LHCN-M2 (cell line): ENCODE results near the gene FMNL2. TPM values are rescaled to one million over a fixed set of nuclear protein-coding genes. Genes with fewer than 3 reads are reported as not detected.
A peak's percentile ranks its signal among the peaks of the same experiment; 100 is the strongest.

ENCODE experiments used
- DNase-seq: peaks from one replicate; pipeline ENCODE4 v3.0.0-alpha.2; 2012; ENCODE audit warnings: low read depth
- total RNA-seq: library from RNA; depleted of rRNA; stranded (reverse); fragments of >200 nt; gene quantifications from 2 replicates; pipeline ENCODE4 v1.2.3, GENCODE V29; 2014

FMNL2 gene
- total RNA-seq, 1 experiment from 2014 or later: 11.6 TPM

DNA sequence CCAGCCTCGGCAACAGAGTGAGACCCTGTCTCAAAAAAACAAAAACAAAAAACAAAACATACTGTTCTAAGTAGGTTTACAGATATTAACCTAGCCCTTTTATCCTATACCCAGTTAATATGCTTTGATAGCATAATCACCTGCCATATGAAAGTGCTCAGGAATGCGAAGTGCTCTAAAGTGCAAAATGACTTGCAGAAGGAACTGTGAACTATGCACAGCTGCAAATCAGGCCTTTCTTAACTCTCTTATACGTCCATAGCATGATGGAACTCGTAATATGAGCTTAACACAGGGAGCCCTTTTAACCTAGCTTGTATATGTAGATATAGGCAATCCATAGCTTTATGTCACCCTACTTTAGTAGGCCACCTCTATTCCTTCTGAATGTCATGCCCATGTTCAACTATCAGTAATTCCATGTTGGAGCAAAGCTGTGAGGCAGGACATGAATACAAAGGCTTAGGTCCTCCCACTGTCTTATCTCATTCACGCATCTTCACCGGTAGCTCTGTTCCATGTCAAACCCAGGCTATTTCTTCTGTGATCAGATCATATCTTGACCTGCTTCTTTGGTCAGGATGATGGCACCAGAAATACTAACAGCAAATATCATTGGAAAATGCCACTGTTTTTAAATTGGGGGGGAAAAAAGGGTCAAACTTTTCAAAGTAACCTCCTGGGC lies 309.4 kb downstream of the FMNL2 start:
- DNase-seq: no peak

GRCh38 chr2:152646264-152646663 lies 311.3 kb downstream of the FMNL2 start:
- DNase-seq: no peak

- peak; percentile 71 for DNase-seq
Measured at GRCh38 chr2:152646775-152647174, 311.8 kb downstream of the FMNL2 start.

GRCh38 chr2:152647552-152647951 lies 312.6 kb downstream of the FMNL2 start:
- peak; percentile 11 for DNase-seq

DNA sequence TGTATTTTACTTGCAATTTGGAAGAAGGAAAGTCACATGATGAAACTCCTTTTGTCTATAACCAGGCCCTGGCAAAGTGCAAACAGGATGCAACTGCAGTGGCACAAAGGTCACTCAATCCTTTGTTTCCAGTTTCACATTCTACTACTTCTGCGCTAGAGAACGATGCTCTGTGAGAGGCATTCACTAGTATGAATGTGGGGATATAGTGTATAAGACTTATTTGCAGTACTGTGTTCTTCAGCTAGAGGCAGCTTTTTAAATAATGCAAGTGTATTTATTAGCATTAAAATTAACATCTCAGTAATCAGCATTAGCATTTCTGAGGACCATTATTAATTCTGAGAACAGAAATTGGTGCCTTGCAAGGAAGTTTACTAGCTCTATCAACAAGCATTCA lies 313.4 kb downstream of the FMNL2 start:
- DNase-seq: peak; percentile 10

DNA sequence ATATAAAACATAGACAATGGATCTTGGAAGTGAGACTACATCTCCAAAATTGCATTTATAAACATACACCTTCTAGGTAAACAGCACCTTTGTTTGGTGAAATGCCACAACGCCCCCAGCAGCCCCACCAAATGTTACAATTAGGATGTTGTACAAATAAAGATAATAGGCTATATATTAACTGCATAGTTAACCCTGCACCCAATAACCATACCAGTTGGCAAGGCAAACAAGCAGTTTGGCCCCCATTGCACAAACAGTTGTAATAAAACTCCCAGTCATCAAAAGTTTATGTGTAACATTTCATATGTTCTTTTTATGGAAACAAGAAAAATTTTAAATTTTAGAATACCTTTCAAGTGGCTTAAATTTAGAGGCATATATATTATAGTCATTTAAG lies 315.0 kb downstream of the FMNL2 start:
- DNase-seq: no peak

- no peak for DNase-seq
Measured at GRCh38 chr2:152650768-152651371, 315.9 kb downstream of the FMNL2 start.

DNA sequence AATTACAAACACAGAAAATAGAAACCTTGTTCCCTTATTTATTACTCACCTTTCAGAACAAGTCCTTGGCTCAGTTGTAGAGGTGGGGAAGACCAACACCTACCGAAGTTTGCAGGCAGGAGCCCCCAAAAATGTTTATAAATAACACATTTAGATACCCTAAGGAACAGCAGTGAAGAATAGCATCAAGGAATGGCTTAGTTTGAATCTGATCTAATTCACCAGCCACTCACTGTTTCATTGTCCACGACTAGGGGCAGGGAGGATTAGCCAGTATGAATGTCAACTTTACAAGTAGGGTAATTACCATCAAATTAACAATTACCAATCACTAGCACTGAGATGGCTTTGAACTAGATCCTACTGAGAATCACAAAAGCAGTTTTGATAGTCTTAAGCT lies 316.9 kb downstream of the FMNL2 start:
- DNase-seq: no peak

DNA sequence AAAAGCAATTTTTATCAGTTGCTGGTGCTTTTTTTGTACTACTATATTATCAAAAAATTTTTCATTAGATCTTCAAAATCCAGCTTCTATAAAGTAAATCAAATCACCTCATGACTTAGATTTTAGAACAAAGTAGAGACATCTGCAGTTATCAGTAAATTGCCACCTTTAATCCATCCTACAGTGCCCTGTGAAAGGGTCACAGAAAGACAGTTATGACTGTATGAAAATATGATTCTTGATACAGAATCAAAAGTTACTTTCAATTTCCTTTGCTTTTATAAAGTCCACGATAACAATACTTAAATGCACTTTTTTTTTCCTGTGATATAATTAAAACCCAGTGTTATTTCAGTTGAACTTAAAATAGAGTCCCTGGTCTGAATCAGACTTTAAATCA lies 320.9 kb downstream of the FMNL2 start:
- no peak for DNase-seq

GRCh38 chr2:152657043-152657442 lies 322.1 kb downstream of the FMNL2 start:
- DNase-seq: no peak

DNA sequence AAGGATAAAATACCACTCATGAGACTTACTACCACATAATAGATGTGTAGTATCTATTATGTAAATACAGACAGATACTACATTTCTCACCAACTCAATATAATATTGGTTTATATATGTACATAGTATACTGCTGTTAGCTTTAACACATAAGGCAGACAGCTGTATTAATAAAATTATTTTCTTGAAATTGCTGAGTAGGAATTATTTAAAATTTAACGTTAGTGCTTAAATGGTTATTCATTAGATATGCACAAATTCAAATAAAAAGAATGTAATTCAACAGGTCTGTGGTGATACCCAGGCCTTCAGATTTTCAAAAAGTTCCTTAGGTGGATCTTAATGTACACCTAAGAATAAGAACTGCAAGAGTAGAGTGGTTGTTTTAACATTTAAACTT lies 323.2 kb downstream of the FMNL2 start:
- no peak for DNase-seq

GRCh38 chr2:152661076-152661475 lies 326.1 kb downstream of the FMNL2 start:
- DNase-seq: no peak

DNA sequence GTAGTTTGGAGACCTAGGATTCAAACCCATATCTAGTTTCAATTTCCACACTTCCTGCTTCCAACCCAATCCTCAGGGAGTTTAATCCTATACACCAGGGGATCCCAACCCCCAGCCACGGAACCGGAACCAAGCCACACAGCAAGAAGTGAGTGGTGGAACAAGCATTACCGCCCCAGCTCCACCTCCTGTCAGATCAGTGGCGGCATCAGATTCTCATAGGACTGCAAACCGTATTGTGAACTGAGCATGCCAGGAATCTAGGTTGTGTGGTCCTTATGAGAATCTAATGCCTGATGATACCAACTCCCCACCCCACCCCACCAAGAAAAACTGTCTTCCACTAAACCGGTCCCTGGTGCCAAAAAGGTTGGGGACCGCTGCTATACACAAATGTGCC lies 329.8 kb downstream of the FMNL2 start:
- no peak for DNase-seq

GRCh38 chr2:152674334-152674733 lies 339.4 kb downstream of the FMNL2 start:
- DNase-seq: no peak

DNA sequence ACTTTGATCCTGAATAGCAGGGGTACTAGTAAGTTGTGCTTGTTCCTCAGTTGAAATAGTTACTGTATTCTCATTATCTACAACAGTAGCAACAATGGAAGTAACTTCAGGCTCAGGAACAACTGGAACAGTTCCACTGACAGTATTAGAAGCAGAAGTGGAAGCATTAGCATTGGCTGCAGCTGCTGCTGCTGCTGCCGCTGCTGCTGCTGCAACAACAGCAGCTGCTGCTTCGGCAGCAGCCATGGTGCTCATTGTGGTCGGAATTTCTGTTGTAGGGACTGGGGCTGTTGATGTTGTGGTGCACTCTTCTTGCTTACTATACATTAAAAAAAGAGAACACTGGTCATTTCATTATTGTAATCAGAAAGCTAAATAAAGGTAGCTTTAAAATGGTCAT lies 341.5 kb downstream of the FMNL2 start:
- DNase-seq: peak; percentile 73

GRCh38 chr2:152678808-152679207 lies 343.8 kb downstream of the FMNL2 start:
- no peak for DNase-seq

DNA sequence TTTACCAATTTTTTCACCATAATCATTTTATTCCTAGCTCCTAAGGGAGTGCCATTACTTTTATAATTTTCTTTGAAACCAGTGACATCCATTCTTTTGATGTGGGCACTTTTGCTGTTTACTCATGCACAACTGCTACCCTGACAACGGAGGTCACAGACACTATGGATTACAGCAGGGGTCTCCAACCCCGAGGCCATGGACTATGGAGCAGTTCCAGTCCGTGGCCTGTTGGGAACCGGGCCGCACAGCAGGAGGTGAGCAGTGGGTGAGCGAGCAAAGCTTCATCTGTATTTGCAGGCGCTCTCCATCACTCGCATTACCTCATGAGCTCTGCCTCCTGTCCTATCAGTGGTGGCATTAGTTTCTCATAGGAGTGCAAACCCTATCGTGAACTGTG lies 347.7 kb downstream of the FMNL2 start:
- DNase-seq: no peak

DNA sequence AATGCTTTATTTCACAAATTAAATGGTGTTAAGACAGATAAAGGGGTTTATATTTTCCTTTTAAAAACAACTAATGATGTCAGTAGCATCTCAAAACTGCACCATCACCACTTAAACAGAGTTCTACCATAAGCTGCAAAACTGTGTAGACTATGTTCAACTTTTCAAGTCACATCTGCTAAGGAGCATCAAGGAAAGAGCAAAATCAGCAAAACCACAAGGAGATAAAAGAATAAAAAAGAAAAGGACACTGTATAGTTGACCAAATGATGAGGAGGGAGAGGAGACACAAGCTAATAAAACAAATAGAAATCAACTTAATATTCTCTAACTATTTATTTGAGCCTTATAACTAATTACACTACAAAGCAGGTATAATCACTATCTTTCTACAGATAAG lies 348.4 kb downstream of the FMNL2 start:
- DNase-seq: no peak

DNA sequence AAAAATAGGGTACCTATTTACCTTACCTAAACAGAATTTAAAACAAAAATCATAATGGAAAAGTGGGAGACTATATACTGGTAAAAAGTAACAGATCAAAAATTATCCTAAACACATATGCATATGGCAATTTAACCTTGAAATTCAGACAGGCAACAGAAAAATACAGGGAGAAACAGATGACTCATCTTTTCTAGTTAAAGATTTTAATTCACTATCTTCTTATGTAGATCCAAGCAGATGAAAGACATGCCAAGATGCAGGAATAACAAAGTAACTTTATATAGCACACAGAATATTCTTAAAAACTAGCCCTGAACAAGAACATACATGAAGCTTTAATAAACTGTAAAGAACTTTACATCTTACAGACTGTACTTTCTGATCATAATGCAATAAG lies 351.3 kb downstream of the FMNL2 start:
- DNase-seq: no peak

- no peak for DNase-seq
Measured at GRCh38 chr2:152693033-152693432, 358.1 kb downstream of the FMNL2 start.

DNA sequence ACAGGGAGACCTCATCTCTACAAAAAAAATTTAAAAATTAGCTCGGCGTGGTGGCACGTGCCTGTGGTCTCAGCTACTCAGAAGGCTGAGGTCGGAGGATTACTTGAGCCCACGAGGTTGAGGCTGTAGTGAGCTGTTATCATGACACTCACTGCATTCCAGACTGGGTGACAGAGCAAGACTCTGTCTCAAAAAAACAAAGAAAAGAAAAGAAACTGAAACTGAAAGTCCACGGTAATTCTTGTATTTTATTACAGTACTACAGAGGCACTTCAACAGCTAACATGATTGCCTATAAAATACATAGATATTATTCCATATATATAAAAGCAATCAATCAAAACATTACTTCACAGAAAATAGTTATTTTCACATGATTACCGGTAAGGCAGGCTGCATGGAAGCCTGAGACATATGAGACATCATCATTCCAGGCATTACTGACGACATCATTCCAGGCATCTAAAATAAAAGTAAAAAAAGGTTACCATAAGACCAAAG lies 359.2 kb downstream of the FMNL2 start:
- DNase-seq: peak; percentile 88

- no peak for DNase-seq
Measured at GRCh38 chr2:152695763-152696162, 360.8 kb downstream of the FMNL2 start.

- no peak for DNase-seq
Measured at GRCh38 chr2:152696476-152696875, 361.5 kb downstream of the FMNL2 start.
